ENCODE data around the gene RNF126.

- TF ChIP-seq POLR2A (IDR thresholded peaks at IDR 0.05; ENCODE audit: low read depth, low read length) (no peak), TAF1 (IDR thresholded peaks at IDR 0.05; ENCODE audit: low read depth, low read length) (no peak), POLR2AphosphoS5 (IDR thresholded peaks at IDR 0.05; ENCODE audit: low read depth, low read length) (no peak), POU2F2 (IDR thresholded peaks at IDR 0.05; ENCODE audit: low read depth, low read length) (no peak), SPI1 (IDR thresholded peaks at IDR 0.05; ENCODE audit: low read depth, low read length) (no peak), PAX5 (IDR thresholded peaks at IDR 0.05; ENCODE audit: insufficient read depth, low read length, severe bottlenecking) (no peak)
Measured at GRCh38 chr19:623175-623916, 39.7 kb downstream of the RNF126 start.
